Activated CD4-positive, alpha-beta T cell treated with anti-CD3 and anti-CD28 coated beads, Interleukin-2, Interleukin-6, amounts not matched to agents 100 ng/mL and 50 ng/mL, durations not matched to agents 16 hours and 8 hours (primary cell): ENCODE data around the gene IL1F10.

ENCODE experiments used
- DNase-seq: peaks from one replicate; pipeline ENCODE4 v3.0.0-alpha.2; 2020

The IL1F10 gene

DNA sequence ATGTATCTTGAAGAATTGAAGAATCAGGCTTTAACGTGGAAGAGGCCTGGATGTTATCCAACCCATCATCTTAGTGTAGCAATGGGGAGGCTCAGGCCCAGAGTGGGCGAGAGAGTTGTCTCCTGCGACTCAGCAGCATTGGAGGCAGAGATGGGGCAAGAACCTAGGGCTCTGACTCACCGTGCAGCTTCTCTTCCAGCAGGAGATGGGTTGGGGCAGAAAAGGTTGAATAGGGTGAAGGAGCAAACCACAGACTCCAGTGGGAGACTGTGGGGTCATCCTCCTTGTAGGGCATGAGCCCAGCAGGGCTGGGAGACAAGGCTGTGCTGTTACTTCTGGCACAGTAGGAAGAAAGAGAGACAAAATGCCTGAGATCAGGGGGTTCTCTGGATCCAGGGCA, 7.4 kb upstream of the IL1F10 start:
- no peak for DNase-seq

DNA sequence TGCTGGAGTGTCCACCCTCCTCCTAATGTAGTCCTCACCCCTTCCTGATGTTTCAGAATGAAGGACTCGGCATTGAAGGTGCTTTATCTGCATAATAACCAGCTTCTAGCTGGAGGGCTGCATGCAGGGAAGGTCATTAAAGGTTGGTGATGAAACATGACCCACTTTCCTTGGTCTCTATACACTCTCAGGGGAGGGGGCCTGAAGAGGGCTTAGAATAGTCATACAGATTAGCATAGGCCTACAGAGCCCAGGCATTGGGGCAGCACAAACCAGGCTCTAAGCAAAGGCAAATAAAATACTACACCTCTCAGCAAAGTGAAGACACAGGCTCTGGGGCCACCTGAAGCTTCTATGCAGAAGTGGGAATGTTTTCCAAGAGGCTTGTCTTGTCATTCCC, 7.0 kb upstream of the IL1F10 start:
- no peak for DNase-seq

DNA sequence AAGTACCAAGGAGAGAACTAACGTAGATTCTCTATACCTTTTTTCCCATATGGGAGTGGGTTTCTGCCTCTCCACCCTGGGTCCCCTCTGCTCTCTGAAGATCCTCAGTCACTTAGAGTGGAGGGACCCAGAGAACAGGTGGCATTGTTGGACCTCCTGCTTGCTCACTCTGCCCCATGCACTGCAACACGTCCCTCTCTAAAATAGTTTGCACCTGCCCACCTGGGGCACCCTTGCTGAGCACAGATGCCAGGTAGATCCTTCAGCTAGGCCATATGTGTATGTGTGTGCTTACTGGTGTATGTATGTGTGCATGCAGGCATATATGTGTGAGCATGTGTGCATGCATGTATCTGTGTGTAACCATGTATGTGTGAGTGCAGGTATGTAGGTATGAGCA, 6.5 kb upstream of the IL1F10 start:
- DNase-seq = no peak

DNA sequence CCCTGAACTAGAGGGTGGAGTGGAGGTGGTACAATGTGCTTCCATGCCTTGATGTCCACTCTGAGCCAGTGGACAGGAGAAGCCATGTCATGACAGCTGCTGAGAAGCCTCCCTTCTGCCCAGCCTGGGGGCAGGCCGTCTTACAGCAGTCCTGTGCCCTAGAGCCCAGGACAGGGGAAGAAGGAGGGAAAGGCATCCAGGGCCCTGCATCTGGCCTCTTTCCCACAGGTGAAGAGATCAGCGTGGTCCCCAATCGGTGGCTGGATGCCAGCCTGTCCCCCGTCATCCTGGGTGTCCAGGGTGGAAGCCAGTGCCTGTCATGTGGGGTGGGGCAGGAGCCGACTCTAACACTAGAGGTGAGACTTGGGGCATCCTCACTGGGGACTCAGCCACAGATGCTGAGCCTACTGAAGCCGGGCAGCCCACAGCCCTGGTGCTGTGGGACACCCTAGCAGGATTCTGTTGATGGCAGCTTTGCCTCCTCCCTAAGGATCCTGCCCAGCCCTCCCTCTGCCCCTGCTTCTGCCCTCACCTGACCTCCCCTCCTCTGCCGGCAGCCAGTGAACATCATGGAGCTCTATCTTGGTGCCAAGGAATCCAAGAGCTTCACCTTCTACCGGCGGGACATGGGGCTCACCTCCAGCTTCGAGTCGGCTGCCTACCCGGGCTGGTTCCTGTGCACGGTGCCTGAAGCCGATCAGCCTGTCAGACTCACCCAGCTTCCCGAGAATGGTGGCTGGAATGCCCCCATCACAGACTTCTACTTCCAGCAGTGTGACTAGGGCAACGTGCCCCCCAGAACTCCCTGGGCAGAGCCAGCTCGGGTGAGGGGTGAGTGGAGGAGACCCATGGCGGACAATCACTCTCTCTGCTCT, 5.6 kb upstream of the IL1F10 start:
- DNase-seq = no peak

DNA sequence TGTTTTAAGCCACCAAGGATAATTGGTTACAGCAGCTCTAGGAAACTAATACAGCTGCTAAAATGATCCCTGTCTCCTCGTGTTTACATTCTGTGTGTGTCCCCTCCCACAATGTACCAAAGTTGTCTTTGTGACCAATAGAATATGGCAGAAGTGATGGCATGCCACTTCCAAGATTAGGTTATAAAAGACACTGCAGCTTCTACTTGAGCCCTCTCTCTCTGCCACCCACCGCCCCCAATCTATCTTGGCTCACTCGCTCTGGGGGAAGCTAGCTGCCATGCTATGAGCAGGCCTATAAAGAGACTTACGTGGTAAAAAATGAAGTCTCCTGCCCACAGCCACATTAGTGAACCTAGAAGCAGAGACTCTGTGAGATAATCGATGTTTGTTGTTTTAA, 3.5 kb upstream of the IL1F10 start:
- no peak for DNase-seq

DNA sequence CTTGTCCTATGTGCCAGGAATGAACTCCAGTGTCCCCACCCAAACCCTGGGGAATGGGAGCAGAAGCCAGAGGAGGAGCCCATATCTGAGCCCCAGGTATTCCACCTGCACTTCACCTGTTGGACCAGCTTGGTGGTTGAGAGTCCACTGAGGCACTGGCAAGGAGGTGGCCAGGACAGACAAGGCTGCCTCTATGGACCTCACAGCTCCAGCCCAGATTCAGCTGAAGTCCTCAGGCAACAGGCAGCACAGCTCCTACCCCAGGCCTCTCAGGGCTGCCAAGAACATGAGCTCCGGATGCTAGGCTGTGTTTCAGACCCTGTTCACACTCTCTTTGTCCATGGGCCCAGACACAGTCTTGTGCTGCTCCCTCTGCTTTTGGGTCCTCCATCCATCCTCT, 2.9 kb upstream of the IL1F10 start:
- no peak for DNase-seq

DNA sequence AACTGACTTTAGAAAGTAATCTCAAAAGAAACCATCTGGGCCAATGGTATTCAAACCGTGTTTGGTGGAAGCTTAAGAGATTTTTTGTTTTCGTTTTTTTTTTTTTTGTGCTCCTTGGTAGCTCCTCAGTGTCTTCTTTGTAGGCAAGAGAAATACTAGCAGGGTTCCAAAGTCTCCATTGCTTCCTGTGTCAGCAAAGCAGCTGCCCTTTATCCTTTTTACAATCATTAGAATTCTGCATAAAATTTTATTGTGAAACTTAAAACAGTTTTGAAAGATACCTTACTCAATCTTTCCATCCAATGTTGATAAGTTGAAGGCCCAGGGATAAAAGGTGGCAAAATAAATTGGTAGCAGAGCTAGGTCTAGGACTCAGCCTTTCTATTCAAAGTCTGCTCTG, 479 bp downstream of the IL1F10 start:
- no peak for DNase-seq

DNA sequence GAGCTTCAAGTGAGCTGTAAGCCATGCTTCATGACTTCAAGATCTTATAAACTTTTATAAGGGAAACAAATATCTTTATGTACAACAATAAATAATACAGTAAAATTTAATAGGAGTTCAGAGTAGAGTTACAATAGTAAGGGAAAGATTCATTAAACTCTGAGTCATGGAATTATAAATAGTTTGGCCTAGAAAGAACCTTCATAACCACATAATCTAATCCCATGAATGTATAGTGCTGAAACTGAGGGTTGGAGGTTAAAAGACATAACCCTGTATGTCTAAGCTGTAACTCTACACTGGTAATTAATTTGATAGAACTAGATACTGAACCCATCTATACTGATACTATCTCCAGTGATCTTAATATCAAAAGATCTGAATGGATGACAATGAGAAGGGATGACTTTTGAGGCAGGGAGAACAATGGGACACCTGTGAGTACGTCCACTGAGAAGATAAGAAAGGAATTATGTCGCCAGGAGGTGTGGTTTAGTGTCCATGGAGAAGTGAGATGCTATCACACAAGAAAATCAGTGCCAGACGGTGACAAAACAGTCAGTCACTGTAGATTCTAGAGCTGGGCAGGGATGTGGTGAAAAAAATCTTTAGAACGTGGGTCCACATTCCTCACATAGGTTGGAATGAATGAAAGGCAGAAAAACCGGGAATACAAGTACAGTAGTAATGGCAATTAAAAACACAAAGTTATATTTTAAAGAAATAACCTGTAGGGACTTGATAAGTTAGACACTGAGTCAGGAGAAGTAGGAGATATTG, 1.1 kb downstream of the IL1F10 start:
- no peak for DNase-seq

DNA sequence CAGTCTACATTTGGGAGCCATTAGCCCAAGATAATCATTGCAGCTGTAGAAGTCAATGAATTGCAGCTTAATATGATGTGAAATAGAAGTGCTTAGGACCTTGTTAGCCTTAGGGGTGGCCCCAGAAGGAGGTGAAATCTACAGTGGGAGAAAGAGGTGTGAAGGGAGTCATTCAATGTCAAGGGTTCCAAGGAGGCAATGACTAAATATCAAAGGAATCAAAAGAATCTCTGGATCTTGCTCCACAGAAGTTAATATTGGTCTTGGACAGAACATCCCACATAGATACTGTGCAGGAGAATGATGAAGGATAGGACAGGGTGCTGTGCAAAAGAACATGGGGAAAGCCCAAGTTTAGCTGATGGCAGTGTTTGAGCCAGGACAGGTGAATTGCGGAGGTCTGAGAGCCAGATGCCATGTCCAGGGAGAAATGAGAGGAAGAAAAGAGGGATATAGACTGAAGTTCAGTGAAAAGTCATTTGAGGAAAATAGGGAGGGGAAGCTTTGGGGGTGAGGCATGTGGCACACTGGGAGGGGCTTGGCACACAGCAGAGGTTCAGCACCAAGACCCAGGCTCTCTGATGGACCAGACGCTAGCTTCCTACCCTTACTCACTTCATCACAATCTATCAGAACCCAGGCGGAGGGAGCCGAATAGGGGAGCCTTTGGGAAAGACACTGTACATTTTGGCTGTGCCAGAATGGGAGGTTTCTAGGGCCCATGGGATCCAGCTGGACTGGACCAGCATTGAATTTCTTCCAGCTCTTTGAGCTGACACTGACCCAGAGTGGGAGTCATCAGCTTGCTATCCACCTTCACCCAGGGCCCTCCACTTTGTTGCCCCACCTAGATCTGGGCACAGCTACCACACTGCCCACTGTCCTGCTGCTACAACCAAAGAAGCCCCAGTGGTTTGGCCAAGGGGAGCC, 2.2 kb downstream of the IL1F10 start:
- no peak for DNase-seq

DNA sequence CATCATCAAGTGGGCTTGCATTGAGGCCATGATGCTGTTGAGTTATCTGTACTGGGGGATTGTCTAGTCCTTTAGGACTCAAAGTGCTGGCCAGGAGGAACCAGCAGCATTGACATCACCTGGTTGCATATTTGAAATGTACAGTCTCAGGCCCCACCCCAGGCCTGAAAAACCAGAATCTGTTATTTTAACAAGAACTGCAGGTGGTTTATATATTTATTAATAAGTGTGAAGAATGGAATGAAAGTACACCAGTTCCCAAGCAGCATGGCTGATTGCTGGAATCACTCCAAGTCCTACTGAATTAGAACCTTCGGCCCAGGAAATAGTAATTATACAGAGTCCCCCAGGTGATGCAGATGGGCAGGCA, 2.8 kb downstream of the IL1F10 start:
- no peak for DNase-seq

DNA sequence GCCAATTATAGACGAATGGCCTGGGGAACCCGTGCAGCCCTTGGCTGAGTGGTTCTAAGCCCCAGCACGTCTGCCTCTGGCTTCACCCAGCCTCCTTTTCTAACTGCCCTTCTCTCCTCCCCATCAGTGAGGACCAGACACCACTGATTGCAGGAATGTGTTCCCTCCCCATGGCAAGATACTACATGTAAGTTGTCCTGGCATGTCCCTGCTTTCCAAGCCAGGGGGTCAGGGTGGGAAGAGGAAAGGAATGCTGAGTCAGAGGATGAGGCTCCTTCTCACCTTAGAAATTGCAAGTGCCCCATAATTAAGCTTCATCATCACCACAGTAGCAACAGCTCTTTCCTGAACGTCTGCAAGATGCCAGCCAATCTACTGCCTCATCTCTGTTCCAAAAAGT, 4.8 kb downstream of the IL1F10 start:
- no peak for DNase-seq

DNA sequence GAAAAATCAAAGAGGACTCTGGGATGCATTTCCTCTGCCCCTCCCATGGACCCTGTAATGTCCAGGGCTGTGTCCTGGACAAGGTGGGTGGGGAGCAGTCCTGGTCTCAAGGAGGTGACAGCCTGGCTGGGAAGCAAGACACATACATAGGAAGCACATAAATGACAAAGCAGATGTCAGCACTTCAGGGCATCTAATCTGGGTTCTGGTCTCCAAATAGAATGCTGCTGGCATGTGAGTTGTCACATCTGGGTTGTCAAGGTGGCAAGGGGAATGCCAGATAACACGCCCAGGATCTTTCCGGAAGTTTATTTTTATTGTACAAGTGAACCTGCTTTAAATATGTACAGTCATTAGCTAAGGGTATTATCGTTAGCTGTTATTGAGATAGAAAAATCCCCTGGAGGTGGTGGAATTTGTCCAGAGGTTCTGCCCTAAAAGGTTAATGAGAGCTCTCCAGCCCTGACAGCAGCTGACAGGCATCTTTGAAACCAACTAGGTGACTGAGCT, 5.6 kb downstream of the IL1F10 start:
- no peak for DNase-seq

DNA sequence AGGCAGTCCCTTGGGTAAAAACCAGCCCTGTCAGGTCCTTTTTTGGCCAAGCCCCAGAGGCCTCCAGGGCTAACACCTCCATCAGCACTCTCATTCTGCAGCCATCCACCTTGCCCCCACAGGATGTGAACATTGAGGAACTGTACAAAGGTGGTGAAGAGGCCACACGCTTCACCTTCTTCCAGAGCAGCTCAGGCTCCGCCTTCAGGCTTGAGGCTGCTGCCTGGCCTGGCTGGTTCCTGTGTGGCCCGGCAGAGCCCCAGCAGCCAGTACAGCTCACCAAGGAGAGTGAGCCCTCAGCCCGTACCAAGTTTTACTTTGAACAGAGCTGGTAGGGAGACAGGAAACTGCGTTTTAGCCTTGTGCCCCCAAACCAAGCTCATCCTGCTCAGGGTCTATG, 7.3 kb downstream of the IL1F10 start:
- no peak for DNase-seq

DNA sequence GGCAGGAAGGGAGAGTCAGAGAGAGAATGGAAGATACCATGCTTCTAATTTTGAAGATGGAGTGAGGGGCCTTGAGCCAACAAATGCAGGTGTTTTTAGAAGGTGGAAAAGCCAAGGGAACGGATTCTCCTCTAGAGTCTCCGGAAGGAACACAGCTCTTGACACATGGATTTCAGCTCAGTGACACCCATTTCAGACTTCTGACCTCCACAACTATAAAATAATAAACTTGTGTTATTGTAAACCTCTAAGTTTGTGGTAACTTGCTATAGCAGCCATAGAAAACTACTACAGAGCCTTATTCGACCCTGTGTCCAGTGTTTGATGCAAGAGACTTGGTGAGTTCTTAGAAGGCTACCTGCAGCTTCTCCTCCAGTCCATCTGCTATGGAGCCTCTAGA, 7.8 kb downstream of the IL1F10 start:
- DNase-seq = no peak

DNA sequence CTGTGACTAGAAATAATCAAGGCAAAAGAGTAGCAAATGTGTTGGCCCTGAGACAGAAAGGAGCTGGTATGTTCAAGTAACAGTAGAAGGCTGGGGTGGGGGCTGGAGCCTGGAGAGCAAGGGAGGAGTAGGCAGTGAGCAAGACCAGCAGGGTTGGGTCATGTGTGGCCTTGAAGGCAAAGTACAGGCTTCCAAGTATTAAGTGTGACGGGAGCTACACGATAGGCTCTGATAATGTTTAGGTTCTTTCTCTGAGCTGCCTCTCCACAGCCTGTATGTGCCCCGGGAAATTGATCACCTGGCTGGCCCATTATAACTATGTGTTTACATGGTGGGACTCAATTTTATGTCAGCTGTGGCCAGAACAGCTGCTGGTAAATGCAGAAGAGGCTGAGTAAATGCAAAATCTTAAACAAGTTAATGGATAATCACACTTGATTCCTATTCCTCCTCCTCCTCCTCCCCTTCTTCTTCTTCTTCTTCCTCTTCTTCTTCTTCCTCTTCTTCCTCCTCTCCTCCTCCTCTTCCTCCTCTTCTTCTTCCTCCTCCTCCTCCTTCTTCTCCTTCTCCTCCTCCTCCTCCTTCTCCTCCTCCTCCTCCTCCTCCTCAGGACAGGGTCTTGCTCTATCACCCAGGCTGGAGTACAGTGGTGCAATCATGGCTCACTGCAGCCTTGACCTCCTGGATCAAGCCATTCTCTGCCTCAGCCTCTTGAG, 9.3 kb downstream of the IL1F10 start:
- DNase-seq = no peak

DNA sequence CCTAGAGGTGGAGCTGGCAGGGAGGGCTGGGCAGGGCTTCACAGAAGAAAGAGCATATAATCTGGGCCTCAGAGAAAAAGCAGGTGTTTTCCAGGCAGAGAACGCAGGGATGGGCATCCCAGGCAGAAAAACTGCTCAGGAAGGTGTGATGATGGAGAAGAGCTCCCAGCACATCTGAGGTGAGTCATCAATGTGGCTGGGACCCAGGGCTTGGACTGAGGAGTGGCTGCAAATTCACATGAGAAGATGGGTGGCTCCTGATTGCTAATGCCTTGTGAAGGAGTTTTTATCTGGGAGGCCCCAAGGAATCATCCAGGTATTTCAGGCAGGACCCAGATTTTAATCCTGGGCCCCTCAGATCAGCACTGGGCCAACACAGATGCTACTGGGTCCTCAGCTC, 10.2 kb downstream of the IL1F10 start:
- DNase-seq = no peak

DNA sequence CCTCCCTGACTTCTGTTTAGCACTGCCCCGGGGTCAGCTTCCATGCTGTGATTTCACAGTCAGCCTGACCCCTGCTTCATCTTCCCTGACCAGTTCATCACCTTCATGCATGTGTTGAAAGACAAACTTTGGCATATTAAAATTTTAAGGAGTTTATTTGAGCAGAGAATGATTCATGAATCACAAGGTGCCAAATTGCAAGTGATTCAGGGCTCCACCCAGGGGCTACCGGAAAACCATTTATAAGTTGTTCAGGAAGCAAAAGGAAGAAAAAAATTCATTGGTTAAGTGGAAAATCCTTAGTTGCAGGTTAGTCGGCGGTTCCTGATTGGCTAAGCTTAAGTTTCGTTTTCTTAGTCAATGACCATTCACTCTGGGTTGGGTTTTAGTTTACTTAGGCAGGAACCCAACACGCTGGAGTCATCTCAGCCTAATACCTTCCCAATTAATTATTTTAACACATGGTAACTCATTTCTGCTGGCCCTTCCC, 10.6 kb downstream of the IL1F10 start:
- no peak for DNase-seq

DNA sequence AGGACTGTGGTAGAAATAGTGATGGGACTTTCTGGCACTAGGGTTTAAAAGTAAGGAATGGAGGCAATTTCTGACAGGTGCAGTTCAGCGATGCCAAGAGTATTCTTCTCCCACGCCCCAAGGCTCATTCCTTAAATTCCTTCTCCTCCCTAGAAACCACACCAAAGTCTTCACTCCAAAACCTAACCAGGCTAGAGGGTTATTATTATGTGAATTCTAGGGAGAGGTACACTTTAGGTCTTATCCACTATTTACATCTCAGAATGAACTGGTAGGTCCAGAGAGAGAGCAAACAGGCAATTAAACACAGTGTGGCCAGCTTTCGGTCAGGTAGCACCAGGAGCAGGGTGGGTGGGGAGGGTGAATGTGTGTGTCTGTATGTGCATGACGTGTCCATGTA, 11.4 kb downstream of the IL1F10 start:
- DNase-seq = no peak

DNA sequence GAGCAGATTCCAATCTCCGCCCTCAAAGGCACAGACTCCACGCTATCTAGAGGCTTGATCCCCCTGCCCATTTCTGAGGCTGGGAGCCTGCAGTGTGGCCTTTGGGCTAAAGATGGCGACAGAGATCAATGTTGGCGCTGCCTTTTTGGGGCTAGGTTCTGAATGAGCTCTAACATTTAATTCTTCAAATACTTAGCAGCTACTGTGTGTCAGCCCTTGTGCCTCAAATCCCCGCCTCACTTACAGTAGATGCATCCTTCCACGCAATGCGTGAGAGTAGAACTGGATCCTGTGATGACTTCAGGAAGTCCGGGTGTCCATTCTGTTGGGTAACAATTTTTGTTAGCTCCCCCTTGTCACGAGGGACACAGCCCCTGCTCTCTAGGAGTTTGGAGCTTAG, 12.4 kb downstream of the IL1F10 start:
- DNase-seq = peak; percentile 59

DNA sequence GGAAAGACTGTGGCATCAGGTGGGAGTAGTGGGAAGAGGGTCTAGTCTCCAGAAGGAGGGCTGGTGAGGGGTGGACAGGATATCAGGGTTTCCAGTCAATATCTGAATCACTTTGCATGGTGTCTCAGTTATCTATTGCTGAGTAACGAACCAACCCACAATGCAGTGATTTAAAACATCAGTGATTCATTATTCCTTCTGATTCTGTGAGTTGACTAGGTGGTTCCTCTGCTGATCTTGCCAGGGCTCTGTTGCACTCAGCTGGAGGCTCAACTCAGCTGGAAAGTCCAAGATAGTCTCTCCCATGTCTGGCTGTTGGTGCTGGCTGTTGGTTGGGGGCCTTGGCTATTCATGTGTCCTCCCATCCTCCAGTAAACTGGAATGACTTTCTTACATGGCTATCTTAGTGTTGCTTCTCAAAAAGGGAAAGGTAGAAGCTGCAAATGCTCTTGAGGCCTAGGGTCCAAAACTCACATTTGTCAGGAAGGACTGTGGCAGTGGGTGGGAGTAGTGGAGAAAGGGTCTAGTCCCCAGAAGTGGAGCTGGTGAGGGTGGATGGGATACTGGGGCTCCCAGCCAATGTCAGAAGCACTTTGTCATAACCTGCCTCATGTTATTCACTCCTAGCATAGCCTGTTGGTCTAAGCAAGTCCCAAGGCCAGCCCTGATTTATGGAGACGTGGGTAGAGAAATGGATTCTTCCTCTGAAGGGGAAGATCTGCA, 13.9 kb downstream of the IL1F10 start:
- no peak for DNase-seq

DNA sequence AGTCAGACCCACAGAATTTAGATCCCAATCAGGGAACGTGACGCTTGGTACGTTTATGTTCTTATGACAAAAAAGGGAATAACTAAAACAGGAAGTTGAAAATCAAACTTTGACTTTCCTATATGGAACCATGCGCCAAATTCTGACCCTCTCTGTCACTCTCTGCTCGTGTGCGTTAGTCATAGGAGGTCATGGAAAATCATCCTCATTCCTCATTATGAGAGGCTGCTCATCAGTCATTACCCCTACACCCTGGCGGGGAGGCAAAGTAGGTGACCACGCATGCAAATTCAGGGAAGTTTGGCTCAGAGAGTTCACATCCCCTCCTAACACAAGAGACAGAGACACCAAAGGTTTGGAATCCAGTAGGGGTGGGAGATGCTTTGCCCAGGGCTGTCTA, 15.5 kb downstream of the IL1F10 start:
- no peak for DNase-seq
